SK-N-MC (cell line): ENCODE data around the gene ALDH1L1.
A peak's percentile ranks its signal among the peaks of the same experiment; 100 is the strongest.

ENCODE experiments used
- DNase-seq: peaks from one replicate; pipeline ENCODE4 v3.0.0-alpha.2; 2011; ENCODE audit warnings: low read depth, low spot score
- H3K27ac ChIP-seq: fragments of 200-600 bp; sonication (generic); 2 replicates; pipeline ENCODE4 v1.5.1; 2016; ENCODE audit warnings: mixed run types
- H3K36me3 ChIP-seq: fragments of 200-600 bp; sonication (generic); 2 replicates; pipeline ENCODE4 v1.6.1; 2017; ENCODE audit warnings: antibody characterized with exemption, low read length, mixed read lengths; ENCODE audit not compliant: insufficient read depth
- H3K4me3 ChIP-seq: fragments of 200-600 bp; sonication (generic); 2 replicates; pipeline ENCODE4 v1.5.1; 2016
- H3K9ac ChIP-seq: fragments of 200-600 bp; sonication (generic); 2 replicates; pipeline ENCODE4 v1.8.0; 2017; ENCODE audit warnings: mixed run types, mixed read lengths; ENCODE audit not compliant: insufficient read length
- H3K9me3 ChIP-seq: fragments of 200-600 bp; sonication (generic); 2 replicates; pipeline ENCODE4 v1.6.1; 2017; ENCODE audit warnings: low read depth, mild to moderate bottlenecking, antibody characterized with exemption, low read length, moderate library complexity, mixed read lengths
- EZH2 ChIP-seq: fragments of 200-600 bp; sonication (generic); IDR thresholded peaks from one replicate; pipeline ENCODE4 v1.6.1; 2017; ENCODE audit warnings: antibody characterized with exemption
- FOXP2 ChIP-seq: optimal IDR thresholded peaks from 2 replicates; pipeline ENCODE3; 2011; ENCODE audit warnings: mild to moderate bottlenecking, moderate library complexity; ENCODE audit not compliant: insufficient read depth; ENCODE audit errors: extremely low read length, control extremely low read depth
- POLR2AphosphoS5 ChIP-seq: IDR thresholded peaks from 2 replicates; pipeline ENCODE4 v1.6.1; 2012; ENCODE audit warnings: mild to moderate bottlenecking, low read depth, low read length, borderline replicate concordance

Gene ALDH1L1

GRCh38 chr3:126200534-126200933, 20.1 kb upstream of the ALDH1L1 start:
- Histone ChIP-seq H3K9me3 (peaks cover 5% of the 10 kb centered on the region; the same call in 1 of the 2 replicates), H3K4me3 (no peak overlapping the region), H3K36me3 (no peaks in the 10 kb centered on the region), H3K27ac (peak overlapping the region; percentile 92), H3K9ac (no peak overlapping the region)
- DNase-seq = no peak
- TF ChIP-seq POLR2AphosphoS5 (no peak), EZH2 (no peak), FOXP2 (no peak)

- H3K27ac ChIP-seq = peak overlapping the region; percentile 92
- no peak for DNase-seq
- peaks cover 9% of the 10 kb centered on the region; the same call in 1 of the 2 replicates for H3K9me3 ChIP-seq
- peak overlapping the region; percentile 4 for H3K9ac ChIP-seq
- H3K4me3 ChIP-seq = peak overlapping the region; percentile 29; the same call in 1 of the 2 replicates
- TF ChIP-seq EZH2 (no peak), FOXP2 (no peak), POLR2AphosphoS5 (no peak; the same call in 1 of the 2 replicates)
- no peaks in the 10 kb centered on the region for H3K36me3 ChIP-seq
These were observed 18.9 kb upstream of the ALDH1L1 start for GRCh38 chr3:126199256-126199655.

DNA sequence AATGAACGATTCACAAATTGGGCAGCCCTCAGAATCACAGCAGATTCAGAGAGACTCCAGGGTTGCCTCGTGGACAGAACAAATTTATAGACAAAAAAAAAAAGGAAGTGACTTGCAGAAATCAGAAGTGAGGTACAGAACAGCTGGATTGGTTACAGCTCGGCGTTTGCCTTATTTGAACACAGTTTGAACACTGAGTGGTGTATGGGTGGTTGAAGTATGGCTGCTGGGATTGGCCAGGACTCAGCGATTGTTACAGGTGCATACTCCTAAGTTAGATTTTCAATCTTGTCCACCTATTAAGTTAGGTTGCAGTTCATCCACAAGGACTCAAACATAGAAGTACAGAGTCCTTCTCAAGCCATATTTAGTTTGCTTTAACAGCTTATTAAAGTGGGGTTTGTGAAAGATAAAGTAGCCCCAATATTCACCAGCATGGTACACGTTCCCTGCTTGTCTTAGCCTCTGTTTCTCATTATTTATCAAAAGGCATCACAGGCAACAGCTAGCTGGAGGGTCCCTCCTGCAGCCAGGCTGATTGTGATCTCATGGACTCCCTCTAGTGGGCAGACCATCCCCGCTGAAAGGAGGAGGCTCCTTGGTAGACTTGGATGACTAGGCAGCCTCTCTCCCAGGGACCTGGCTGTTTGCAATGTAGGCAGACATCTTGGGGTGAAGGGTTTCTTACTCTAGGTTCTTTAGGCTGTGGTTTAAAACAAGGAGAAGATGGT, 17.6 kb upstream of the ALDH1L1 start:
- Histone ChIP-seq H3K4me3 (no peak overlapping the region; the same call in 1 of the 2 replicates), H3K27ac (peak overlapping the region; percentile 92), H3K36me3 (no peaks in the 10 kb centered on the region), H3K9me3 (peaks cover 10% of the 10 kb centered on the region; the same call in 1 of the 2 replicates), H3K9ac (no peak overlapping the region)
- TF ChIP-seq EZH2 (no peak), FOXP2 (no peak), POLR2AphosphoS5 (no peak)
- DNase-seq = peak; percentile 63

- Histone ChIP-seq H3K9ac (no peak overlapping the region), H3K9me3 (peaks cover 10% of the 10 kb centered on the region; the same call in 1 of the 2 replicates), H3K36me3 (no peaks in the 10 kb centered on the region), H3K27ac (no peak overlapping the region), H3K4me3 (no peak overlapping the region)
- TF ChIP-seq EZH2 (no peak), POLR2AphosphoS5 (no peak), FOXP2 (no peak)
- no peak for DNase-seq
These were observed 17.0 kb upstream of the ALDH1L1 start for GRCh38 chr3:126197343-126197742.

DNA sequence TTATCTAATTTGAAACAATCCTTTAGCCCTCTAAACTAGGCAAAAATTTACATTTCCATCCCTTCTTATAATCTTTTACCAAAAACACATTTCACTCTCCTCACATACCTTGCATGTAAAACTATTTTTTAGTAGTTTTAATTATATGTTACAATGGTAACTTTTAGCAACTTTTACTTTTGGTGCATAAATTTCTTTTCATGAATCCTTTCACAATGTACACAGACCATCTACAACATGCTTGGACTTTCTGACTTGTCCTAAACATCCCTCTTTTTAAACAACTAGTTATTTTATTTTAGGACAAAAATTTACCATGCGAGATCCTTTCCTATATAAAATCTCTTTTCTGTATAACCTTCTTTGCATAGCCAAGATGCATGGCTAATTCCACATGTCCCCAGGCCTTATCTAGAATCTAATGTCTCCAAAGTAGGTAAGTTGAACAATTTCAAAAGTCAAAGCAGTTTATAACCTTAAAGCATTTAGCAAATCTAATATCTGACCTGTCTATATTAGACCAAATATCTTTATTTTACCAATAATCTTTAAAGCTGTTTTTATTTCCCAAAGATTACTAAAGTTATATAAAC, 14.4 kb upstream of the ALDH1L1 start:
- no peak for TF ChIP-seq EZH2
- no peak for TF ChIP-seq FOXP2
- no peak for TF ChIP-seq POLR2AphosphoS5
- no peak overlapping the region for H3K4me3 ChIP-seq
- no peak for DNase-seq

GRCh38 chr3:126191246-126191645, 10.9 kb upstream of the ALDH1L1 start:
- Histone ChIP-seq H3K27ac (no peak overlapping the region), H3K36me3 (no peaks in the 10 kb centered on the region), H3K9ac (no peak overlapping the region), H3K9me3 (peaks cover 4% of the 10 kb centered on the region; the same call in 1 of the 2 replicates), H3K4me3 (no peak overlapping the region)
- no peak for DNase-seq
- no peak for TF ChIP-seq FOXP2
- no peak for TF ChIP-seq POLR2AphosphoS5
- no peak for TF ChIP-seq EZH2

More for the DNA sequence above, 14.4 kb upstream of the ALDH1L1 start:
- Histone ChIP-seq H3K9me3 (peaks cover 10% of the 10 kb centered on the region; the same call in 1 of the 2 replicates), H3K36me3 (no peaks in the 10 kb centered on the region), H3K9ac (no peak overlapping the region), H3K27ac (no peak overlapping the region)

DNA sequence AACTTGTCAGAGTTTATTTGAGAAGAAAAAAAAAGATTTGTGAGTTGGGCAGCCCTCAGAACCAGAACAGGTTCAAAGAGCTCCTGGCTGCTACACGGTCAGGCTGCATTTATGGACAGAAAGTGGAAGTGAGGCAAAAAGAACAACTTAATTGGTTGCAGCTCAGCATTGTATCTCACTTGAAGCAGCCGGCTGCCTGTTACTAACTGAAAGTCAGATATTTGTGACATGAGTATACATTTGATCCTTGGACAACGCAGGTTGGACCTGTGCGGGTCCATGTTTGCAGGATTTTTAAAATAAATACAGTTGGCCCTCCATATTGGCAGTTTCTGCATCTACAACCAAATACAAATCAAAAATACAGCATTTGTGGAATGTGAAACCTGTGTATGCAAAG, 7.5 kb upstream of the ALDH1L1 start:
- Histone ChIP-seq H3K36me3 (no peaks in the 10 kb centered on the region), H3K4me3 (no peak overlapping the region), H3K27ac (no peak overlapping the region), H3K9ac (no peak overlapping the region), H3K9me3 (no peaks in the 10 kb centered on the region)
- TF ChIP-seq EZH2 = no peak
- no peak for TF ChIP-seq POLR2AphosphoS5
- TF ChIP-seq FOXP2 = no peak
- no peak for DNase-seq

DNA sequence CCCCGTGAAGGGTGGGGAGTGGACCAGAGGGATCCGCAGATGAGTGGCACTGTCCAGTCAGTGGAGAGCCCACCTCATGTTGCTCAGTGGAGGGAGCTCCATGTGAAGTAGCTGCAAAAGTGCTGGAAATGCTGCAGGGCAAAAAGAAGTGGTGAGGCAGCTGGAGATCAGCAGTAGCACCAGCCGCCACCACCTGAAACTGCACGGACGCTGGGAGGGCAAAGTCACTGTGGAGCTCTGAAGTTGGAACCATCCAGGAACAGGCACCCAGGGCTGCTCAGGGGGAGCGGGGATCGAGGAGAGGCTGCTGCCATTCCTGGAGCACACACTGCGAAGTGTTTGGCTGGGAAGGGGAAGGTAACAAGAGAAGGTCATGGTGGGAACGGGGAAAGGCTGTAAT, 6.4 kb upstream of the ALDH1L1 start:
- H3K9me3 ChIP-seq = no peaks in the 10 kb centered on the region
- H3K36me3 ChIP-seq = no peaks in the 10 kb centered on the region
- H3K27ac ChIP-seq = no peak overlapping the region
- DNase-seq = no peak
- no peak overlapping the region for H3K4me3 ChIP-seq
- TF ChIP-seq POLR2AphosphoS5 (no peak), FOXP2 (no peak), EZH2 (no peak)
- H3K9ac ChIP-seq = no peak overlapping the region
